Fibroblast of lung (primary cell): ENCODE measurements around the gene MICU1.

Experiments used
- EZH2 ChIP-seq: IDR thresholded peaks from 2 replicates; pipeline ENCODE4 v1.5.1; 2012; ENCODE audit warnings: low read length, control low read depth, mild to moderate bottlenecking; ENCODE audit errors: missing control alignments
- TF ChIP-seq, protein P1 (sequence below), 2 donors: IDR thresholded peaks in 1 of 2; conservative IDR thresholded peaks in 1 of 2; 1 replicate in 1 of 2; 2 replicates in 1 of 2; pipeline ENCODE4 v1.5.1; 2011 to 2012; ENCODE audit warnings: low read length in 2 of 2, control low read depth in 1 of 2, inconsistent platforms in 1 of 2, low read depth in 1 of 2, mild to moderate bottlenecking in 1 of 2

DNA sequence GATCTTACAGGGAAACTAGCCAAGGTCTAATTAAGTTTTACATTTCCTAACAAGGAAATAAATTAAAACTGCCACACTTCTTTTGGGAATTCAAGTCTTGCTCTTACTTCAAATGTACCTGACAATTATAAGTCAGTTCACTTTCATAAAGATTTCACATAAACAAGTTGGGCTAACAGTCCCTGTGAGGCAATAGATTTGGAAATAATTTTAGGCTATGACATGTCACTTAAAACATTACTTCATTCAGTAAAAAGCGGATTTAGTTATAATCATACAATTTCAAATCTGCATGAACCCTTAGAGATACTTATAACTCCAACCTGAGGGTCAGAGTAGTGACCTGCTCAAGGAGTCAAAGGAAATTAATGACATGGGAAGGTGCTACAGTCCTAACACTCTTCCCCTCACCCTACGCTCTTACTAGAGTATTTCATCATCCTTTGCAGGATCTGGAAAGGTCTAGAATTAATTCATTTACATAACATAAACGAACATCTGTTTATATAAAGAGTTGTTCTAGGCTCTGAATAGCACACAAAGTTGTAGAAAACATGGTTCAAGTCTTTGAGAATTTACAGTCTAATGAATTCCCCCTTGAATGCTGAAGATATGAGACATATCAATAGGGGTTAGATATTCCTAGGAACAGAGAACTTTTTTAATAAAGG lies 238.8 kb downstream of the MICU1 start:
- TF ChIP-seq, protein P1, sequence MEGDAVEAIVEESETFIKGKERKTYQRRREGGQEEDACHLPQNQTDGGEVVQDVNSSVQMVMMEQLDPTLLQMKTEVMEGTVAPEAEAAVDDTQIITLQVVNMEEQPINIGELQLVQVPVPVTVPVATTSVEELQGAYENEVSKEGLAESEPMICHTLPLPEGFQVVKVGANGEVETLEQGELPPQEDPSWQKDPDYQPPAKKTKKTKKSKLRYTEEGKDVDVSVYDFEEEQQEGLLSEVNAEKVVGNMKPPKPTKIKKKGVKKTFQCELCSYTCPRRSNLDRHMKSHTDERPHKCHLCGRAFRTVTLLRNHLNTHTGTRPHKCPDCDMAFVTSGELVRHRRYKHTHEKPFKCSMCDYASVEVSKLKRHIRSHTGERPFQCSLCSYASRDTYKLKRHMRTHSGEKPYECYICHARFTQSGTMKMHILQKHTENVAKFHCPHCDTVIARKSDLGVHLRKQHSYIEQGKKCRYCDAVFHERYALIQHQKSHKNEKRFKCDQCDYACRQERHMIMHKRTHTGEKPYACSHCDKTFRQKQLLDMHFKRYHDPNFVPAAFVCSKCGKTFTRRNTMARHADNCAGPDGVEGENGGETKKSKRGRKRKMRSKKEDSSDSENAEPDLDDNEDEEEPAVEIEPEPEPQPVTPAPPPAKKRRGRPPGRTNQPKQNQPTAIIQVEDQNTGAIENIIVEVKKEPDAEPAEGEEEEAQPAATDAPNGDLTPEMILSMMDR (conservative IDR thresholded peaks at IDR 0.05 in 1 of 2, IDR thresholded peaks at IDR 0.05 in 1 of 2; ENCODE audit: low read depth in 1 of 2, low read length in 2 of 2): no peak
- TF ChIP-seq EZH2: no peak
